GM19193 (cell line): ENCODE data around the gene STX12.

Experiments
- POLR2A ChIP-seq: IDR thresholded peaks from 4 replicates; pipeline ENCODE4 v1.6.1; 2011; ENCODE audit not compliant: insufficient read depth, insufficient read length; ENCODE audit errors: extremely low read depth

The STX12 gene

DNA sequence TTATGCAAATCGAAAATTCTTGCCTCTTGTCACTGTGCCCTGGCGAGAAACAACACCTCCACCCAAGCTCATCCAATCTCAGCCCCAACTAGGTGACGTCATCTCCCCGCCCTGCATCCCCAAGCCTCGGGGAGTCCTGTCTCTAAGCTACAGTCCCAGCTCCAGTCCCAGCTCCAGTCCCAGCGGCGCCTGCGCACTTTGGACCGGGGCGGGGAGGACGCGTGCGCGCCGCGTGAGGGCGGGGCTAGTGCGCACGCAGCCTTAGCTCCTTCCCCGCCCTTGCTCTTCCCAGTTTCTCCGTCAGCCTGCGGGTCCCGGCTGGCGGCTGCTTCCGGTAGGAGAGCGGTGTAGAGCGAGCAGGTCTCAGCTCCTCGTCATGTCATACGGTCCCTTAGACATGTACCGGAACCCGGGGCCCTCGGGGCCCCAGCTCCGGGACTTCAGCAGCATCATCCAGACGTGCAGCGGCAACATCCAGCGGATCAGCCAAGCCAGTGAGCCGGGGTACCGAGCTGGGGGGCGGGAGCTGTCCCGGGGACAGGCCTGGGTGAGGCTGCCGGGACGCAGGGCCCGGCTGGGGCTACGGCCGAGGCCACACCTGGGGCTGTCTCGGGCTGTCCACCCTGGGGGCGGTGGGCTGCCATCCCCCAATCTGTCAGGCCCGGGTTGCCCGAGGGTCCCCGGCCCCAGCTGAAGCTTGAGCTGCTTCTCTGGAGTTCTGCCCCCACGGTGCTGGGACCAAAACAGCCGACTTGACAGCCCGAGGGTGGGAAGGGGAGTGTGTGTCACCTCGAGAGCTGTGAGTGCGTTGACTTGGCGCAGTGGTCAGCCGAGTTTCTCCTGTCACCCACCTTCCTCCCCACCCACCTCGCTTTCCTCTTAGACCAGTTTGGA, at the start of gene STX12:
Gene STX12 (plus strand): TSS at position 288 of the 894 bp plus-strand sequence. CDS start 89 bp downstream, at position 377.
- TF ChIP-seq POLR2A, result peak; percentile 85

DNA sequence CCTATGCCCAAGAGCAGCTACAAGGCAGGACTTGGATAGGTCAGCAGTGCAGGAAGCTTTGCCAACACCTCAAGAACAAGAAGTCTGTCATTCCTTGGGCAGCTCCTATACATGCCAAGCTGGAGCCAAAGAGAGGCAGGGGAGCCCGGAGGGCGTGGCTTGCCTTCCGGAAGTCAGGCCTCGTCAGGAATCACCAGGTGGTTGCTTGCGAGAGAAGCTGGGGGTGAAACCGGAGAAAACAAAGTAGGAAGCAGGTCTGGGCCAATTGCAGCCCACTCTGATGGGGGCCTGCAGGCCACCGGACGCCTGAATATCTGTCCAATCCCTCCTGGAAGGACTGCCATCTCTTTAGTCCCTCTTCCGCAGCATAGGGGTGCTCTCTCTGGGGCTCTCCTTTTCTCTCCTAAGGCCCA, 48.1 kb upstream of the STX12 start:
- no peak for TF ChIP-seq POLR2A

DNA sequence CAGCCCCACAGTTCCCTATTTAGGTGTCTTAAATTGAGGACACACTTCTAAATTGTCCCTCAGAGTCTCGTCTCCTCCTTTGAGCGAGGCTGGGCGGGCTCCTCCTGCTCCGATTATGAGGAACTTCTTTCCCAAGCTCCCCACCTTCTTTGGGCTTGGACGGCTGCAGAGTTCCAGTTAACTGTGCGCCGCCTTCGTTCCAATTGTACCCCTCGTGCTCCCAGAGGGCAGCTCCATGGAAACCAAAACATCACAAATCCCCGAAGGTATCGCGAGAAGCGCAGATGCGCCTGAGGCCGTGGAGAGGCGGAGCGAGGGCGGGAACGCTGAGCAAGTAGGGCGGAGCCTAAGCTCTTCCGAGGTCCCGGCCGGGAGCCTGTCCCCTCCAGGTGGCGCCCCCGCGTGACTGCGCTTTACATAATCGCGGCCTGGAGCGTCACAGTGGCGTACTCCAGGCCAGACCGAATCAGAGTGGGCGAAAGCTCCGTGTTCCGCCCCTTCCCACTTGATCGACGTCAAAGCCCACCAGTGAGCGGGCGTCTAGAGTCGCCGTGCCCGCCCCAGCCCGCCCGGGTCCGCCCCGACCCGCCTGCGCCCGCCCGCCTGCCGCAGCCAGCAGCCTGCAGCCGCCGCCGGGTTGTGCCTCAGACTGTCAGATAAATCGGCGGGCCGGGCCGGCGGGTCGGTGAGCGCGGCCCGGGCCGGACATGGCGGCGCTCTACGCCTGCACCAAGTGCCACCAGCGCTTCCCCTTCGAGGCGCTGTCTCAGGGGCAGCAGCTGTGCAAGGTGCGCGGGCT, 47.4 kb upstream of the STX12 start, which contains the start of gene FAM76A:
Gene FAM76A (plus strand): TSS at position 588 of the 799 bp plus-strand sequence. CDS start 120 bp downstream, at position 708.
- TF ChIP-seq POLR2A, result peak; percentile 66

DNA sequence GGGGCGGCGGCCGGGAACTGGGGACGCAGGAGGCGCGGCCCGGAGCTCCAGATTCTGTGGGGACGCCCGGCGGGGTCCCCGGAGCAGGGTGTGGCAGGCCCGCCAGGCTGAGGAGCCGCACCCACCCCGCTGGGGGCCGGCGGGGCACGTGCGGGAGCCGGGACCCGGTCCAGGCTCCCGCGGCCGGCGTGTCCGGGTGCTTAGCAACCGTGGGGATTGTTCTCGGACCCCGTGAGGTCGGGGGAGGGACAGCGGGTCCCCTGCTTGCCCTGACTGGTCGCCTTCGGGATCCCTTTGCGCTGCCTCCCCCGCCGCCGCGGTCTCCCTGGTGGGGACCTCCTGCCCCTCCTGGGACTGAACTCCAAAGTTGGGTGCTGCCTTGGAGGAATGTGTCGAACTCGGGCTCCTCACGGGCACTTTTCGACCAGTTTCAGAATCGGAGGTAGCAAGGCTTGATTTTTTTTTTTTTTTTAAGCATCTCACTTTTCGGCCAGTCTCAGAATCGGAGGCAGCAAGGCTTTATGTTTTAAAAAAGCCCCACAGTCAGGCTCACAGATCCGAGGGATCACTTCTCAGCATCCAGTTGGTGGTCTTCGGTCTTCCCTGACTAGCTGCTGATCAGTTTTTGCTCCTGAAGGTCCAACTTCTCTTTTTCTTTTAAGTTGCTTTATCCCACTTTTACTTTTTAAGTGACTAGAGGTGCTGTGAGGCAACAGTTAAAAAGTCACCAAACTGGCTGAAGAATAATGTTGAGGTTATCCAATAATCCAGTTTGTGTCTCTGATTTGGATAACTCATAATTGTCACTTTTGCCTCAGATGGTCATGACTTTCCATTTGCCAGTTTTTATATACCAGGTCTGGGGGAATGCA, 46.6 kb upstream of the STX12 start:
- no peak for TF ChIP-seq POLR2A

DNA sequence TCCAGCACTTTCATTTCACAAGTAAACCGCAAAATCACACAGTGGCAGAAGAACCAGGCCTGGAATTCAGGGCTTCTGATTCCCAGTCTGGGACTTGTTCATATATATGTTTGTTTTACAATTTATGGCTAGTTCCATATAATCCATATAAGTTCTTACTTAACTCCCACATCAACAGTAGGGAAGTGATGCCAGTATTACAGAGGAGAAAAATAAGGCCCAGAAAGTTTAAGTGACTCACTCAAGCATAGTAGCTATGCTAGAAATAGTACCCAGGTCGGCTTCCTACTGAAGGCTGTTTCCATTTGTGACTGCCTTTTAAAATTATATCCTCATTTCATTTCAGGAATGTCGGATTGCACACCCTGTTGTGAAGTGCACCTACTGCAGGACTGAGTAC, 45.9 kb upstream of the STX12 start:
- TF ChIP-seq POLR2A, result no peak

DNA sequence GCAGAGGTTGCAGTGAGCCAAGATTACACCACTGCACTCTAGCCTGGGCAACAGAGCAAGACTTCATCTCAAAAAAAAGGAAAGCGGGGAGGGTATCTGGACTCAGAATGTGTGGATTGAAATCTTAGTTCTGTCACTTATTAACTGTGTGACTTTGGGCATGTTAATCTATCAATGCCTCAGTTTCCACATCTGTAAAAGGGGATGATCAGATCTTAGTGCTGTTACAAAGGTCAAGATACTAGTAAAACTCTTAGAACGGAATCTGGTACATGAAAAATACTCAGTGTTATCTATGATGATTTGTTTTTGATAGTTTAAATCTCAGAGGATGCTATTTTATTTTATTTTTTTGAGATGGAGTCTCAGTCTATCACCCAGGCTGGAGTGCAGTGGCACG, 36.8 kb upstream of the STX12 start:
- no peak for TF ChIP-seq POLR2A

DNA sequence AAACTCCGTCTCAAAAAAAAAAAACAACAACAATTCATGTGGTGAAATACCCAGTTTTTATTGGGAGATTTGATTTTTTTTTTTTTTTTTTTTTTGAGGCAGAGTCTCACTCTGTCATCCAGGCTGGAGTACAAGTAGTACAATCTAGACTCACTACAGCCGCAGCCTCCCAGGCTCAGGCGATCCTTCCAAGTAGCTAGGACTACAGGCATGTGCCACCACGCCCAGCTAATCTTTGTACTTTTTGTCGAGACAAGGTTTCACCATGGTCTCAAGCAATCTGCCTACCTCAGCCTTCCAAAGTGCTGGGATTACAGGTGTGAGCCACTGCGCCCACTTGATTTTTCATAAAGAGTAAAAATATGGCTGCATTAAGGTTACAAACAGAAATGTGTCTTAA, 31.9 kb upstream of the STX12 start:
- TF ChIP-seq POLR2A, result no peak

DNA sequence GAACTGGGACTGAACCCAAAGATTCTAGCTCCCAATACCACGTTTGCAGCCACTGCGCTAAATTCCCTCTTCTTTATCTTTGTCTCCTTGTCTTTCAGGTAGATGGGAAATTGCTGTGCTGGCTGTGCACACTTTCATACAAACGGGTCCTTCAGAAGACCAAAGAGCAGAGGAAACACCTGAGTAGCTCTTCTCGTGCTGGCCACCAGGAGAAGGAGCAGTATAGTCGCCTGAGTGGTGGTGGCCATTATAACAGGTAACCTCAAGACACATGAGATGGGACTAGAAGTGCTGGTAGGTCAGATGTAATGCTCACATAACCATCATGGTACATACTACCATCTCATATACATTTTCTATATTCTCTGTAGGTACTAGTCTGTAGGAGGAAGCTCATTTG, 28.5 kb upstream of the STX12 start:
- no peak for TF ChIP-seq POLR2A

DNA sequence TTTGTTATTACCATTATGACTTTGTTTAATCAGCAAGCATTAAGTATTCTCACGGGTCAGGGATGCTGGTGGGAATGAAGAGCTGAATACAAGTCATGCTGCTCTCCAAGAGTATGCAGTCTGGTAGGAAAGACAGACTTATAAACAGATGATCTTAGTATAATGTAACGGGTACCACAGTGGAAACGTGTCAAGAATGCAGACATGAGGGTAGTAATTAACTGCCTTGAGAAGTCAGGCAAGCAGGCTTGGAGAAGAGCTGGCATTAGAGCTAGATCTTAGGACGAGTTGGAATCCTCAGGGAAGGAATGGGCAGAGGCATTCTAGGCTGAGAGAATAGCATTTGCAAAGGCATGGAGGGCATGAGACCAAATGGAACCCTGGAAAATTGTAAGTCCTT, 27.6 kb upstream of the STX12 start:
- TF ChIP-seq POLR2A, result no peak

DNA sequence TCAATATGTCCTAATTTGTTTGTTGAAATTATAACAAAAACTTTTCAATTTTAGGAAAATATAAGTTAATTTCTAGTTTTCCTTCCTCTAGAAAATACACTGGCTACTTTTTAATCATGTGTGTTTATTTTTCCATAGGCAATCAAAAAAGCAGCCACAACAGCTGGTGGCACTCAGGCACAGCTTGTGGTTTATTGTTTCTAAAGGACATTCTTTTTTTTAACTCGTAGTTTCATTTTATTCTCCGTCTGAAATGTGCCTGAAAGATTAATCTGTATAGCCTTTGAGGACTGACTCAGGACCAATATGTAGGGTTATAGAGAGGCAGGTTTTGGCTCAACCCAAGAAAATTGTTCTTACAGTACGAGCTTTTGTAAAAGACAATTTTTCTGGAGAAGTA, 20.7 kb upstream of the STX12 start:
- no peak for TF ChIP-seq POLR2A

DNA sequence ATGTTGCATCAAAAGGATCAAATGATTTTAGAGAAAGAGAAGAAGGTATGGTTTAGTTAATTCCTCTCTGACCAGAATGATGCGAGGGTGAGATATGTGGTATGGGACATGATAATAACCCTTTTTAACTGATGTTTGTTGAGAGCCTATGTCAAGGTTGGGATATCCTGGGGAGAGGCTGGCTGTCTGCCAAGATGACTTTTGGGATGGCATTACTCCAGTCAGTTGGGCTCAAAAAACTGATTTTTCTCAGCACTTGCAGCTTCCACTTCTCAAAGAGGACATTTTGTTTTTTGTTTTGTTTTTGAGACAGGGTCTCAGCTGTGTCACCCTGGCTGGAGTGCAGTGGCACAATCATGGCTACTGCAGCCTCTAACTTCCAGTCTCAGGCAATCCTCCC, 17.7 kb upstream of the STX12 start:
- TF ChIP-seq POLR2A, result no peak

DNA sequence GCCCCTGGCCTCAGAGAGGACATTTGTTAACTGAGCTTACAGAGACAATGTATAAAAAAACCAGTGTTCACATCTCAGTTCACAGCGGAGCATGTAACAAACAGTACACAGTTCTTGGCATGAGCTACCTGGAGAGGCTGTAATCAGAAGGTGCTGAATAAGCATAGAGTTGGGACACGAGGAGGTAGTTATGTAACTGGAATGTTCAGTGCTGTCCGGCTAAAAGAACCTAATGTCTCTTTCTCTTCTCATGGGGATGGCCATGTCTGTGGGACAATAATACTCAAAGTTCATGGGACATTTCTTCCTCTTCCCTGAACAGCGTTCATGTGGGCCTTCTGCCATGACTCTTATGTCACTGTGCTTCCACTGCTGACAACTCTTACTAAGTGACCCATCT, 17.2 kb upstream of the STX12 start:
- no peak for TF ChIP-seq POLR2A

DNA sequence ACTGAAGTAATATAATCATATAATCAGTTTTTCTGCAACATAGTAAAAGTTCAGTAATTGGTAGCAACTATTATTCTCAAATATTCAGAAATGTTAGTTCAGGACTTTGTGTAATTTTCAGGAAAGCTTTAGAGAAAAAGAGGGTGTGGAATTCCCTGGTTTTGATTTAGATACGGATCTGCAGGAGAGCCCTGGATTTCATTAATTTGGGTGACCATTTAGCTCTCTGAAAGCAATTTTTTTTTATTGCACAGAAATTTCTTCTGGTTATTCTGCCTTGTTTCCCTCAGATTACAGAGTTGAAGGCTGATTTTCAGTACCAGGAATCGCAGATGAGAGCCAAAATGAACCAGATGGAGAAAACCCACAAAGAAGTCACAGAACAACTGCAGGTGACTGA, 13.8 kb upstream of the STX12 start:
- TF ChIP-seq POLR2A, result no peak

DNA sequence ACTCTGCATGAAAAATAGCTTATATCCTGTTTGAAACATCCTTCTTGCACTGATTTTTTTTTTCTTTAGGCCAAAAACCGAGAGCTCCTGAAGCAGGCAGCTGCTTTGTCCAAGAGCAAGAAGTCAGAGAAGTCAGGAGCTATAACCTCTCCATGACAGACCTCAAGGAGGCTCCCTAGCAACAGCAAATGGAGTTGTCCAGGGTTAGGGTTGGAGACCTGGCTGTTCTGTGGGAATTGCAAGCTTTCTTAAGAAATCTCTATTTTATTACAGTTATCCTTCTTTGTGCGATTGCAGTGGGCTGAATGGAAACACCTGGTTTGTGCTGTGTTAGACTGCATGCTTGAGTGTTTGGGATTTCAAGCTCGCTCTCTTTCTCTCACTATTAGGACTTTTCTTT, 12.6 kb upstream of the STX12 start:
- TF ChIP-seq POLR2A, result no peak

DNA sequence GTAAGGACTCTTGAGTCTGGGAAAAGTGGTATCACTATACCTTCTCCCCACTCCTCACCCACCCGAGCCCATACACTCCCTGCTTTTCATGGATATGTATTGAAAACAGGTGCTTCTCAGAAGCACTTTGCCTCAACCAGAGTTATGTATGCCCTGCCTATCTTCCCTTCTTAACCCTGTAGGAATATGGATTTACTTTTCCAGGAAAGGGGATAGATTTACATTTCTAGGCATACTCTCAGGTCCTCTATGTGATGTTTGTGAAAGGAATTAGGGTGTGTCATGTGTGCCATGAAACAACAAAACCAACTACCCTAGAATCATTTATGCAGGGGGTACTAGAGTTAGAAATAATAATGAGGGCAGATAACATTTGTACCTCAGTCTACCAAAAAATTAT, 11.0 kb upstream of the STX12 start:
- TF ChIP-seq POLR2A, result no peak
